ENCODE measurements around the gene MYL12A. TPM values are rescaled to one million over a fixed set of nuclear protein-coding genes. Genes with fewer than 3 reads are reported as not detected.

MYL12A gene
- total RNA-seq, 1 donor from 2014 or later: 421 TPM

DNA sequence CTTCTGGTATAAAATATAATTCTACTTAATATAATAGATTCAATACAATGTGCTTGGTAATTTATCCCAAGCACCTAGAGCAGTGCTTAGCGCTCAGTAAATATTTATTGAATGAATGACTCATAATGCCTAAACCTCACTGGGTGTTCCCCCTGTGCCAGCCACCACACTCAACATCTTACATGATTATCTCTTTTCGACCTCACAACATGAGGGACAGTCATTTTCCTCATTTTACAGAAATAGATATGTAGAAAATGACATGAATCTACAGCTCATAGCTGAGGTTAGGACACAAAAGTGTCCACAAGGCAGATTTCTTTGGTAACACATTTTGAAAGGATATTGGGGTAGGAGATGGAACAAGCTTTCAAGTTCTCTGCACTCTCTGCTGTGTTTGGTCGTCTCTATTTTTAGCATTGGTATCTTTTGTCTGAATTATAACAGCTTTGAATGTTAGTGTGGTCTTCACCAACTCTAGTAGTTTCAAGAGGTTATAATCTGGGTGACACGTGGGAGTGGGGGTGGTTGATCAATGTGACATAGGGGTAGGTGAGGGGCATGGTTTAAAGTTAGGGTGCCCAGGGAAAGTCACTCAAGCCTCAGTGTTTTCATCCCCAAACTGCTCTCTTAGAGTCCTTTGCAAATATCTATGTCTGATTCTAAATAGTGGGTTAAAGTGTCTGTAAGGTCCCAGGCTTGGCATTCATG lies 37.6 kb upstream of the MYL12A start:
- Histone ChIP-seq H3K27me3 (no peaks in the 10 kb centered on the region), H3K36me3 (peaks cover 6 to 23% of the 10 kb centered on the region in 2 donors), H3K4me1 (peaks cover 4 to 17% of the 10 kb centered on the region in 2 donors), H3K27ac (no peak overlapping the region), H3K9me3 (peaks cover 9 to 18% of the 10 kb centered on the region in 2 donors), H3K4me3 (no peak overlapping the region)
- no peak for DNase-seq (ENCODE audit: low spot score in 2 of 2)
- intact Hi-C loops (cut with DNase I): no loop called here
- TF ChIP-seq, protein P1, sequence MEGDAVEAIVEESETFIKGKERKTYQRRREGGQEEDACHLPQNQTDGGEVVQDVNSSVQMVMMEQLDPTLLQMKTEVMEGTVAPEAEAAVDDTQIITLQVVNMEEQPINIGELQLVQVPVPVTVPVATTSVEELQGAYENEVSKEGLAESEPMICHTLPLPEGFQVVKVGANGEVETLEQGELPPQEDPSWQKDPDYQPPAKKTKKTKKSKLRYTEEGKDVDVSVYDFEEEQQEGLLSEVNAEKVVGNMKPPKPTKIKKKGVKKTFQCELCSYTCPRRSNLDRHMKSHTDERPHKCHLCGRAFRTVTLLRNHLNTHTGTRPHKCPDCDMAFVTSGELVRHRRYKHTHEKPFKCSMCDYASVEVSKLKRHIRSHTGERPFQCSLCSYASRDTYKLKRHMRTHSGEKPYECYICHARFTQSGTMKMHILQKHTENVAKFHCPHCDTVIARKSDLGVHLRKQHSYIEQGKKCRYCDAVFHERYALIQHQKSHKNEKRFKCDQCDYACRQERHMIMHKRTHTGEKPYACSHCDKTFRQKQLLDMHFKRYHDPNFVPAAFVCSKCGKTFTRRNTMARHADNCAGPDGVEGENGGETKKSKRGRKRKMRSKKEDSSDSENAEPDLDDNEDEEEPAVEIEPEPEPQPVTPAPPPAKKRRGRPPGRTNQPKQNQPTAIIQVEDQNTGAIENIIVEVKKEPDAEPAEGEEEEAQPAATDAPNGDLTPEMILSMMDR (IDR thresholded peaks at IDR 0.05): no peak

DNA sequence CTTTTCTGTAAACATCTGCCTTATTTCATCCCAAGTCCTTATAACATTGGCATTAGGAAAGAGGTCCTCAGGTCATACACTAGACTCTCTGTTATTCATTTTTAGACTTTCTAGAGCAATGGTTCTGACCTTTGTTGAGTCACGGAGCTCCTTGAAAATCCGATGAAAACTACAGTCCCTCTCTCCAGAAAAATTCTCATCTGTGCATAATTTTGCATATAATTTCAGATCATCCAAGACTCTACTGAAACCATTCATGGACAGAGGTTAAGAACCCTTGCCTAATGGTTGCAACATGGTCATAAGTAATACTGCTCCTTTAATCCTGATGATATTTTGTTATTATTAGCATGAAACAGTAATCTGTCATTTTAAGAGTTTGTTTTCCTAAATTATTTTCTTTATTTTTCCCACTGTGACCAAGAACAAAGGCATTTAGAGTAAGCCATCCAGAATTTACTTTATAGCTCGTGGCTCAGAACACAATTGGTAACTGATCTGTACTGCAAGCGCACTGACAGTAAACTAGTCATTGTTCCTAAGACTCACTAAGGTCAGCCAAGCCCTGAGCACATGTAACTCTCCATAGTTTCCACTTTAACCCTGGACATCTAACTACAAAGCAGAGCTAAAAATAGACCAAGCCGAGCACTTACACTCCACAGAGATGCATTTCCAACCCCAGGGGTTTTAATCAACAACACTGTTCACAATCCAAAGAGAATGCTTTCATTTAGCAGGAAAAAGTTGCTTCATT lies 36.2 kb upstream of the MYL12A start:
- Histone ChIP-seq H3K4me3 (no peak overlapping the region), H3K36me3 (peaks cover 9 to 20% of the 10 kb centered on the region in 2 donors), H3K9me3 (peaks cover 0 to 4% of the 10 kb centered on the region in 2 donors), H3K27me3 (no peaks in the 10 kb centered on the region), H3K27ac (no peak overlapping the region), H3K4me1 (peaks cover 4 to 17% of the 10 kb centered on the region in 2 donors)
- no peak for DNase-seq (ENCODE audit: low spot score in 2 of 2)
- intact Hi-C loops (cut with DNase I): no loop called here
- TF ChIP-seq, protein P1 (IDR thresholded peaks at IDR 0.05): no peak

DNA sequence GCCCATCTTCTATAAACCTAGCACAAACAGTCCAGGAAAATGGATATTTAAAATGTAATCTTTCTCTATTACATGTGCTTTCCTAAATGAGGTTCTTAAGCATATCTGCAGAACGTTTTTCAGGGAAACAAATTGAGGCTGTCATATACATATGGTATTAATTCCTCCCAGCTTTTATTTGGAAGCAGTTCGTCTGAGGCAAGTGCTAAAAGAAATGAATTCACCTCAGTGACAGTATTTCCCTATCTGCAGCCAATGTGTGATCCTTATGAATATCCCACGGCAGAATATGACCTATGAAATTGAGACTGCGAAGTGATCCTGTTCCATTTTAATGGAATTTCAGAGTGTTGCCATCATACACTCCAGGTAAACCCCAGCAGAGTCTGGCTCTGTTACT lies 34.9 kb upstream of the MYL12A start:
- TF ChIP-seq, protein P1 (IDR thresholded peaks at IDR 0.05): no peak
- H3K36me3 ChIP-seq: peaks cover 9 to 16% of the 10 kb centered on the region in 2 donors
- no peak overlapping the region for H3K4me3 ChIP-seq
- H3K27ac ChIP-seq: no peak overlapping the region
- H3K9me3 ChIP-seq: no peaks in the 10 kb centered on the region
- intact Hi-C loops (cut with DNase I): no loop called here
- no peaks in the 10 kb centered on the region for H3K27me3 ChIP-seq
- H3K4me1 ChIP-seq: peaks cover 4 to 17% of the 10 kb centered on the region in 2 donors
- DNase-seq (ENCODE audit: low spot score in 2 of 2): no peak

GRCh38 chr18:3213300-3214059 lies 34.1 kb upstream of the MYL12A start:
- TF ChIP-seq, protein P1 (IDR thresholded peaks at IDR 0.05): no peak
- peaks cover 4 to 21% of the 10 kb centered on the region in 2 donors for H3K4me1 ChIP-seq

DNA sequence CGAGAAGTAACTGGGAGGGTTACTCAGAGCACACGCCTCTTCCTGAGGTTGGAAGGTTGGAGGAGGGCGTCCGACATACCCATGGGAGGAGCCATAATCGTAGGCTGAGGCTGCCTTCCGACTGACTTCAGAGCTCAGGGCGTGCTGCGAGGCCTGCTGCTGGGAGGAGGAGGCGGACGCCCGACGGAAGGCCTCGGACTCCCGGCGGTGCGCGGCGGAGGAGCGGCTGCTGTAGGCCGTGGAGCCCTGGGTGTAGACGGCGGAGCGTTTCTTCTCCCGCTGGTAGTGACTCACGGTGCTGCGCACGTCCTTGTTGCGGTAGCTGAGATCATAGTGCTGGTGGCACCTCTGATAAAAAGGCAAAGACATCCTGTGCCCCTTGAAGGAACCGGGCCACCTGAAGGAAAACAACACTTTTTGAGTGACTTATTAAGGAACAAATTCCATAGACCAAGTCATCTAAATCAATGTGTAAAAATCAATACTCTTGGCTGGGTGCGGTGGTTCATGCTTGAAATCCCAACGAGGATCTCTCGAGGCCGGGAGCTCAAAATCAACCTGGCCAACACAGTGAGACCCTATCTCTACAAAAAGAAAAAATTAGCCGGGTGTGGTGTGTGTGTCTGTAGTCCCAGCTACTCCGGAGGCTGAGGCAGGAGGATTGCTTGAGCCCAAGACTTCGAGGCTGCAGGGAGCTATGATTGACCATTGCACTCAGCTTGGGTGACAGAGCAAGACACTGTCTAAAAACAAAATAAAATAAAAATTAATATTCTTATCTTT lies 32.6 kb upstream of the MYL12A start:
- Histone ChIP-seq H3K9me3 (no peaks in the 10 kb centered on the region), H3K27me3 (no peaks in the 10 kb centered on the region), H3K4me3 (no peak overlapping the region), H3K4me1 (peaks cover 4 to 21% of the 10 kb centered on the region in 2 donors), H3K36me3 (peaks cover 9 to 13% of the 10 kb centered on the region in 2 donors), H3K27ac (no peak overlapping the region)
- TF ChIP-seq, protein P1 (IDR thresholded peaks at IDR 0.05): no peak
- DNase-seq (ENCODE audit: low spot score in 2 of 2): no peak
- intact Hi-C loops (cut with DNase I): no loop called here

More at GRCh38 chr18:3213300-3214059, 34.1 kb upstream of the MYL12A start:
- DNase-seq (ENCODE audit: low spot score in 2 of 2): no peak
- intact Hi-C loops (cut with DNase I): no loop called here
- Histone ChIP-seq H3K36me3 (peaks cover 9 to 16% of the 10 kb centered on the region in 2 donors), H3K27me3 (no peaks in the 10 kb centered on the region), H3K4me3 (no peak overlapping the region), H3K27ac (no peak overlapping the region), H3K9me3 (no peaks in the 10 kb centered on the region)

Data from ascending aorta (tissue), 2 donors.